Naive thymus-derived CD8-positive, alpha-beta T cell (primary cell): ENCODE results near the gene TMPRSS9. TPM values are rescaled to one million over a fixed set of nuclear protein-coding genes. Genes with fewer than 3 reads are reported as not detected.

ENCODE experiments used
- ATAC-seq, 2 donors: fragments of 150-1000 bp; cut with Tn5 transposase in 1 of 2; sonication (Bioruptor Pico), chemical (Tn5 transposase) in 1 of 2; 1 replicate in 1 of 2; 2 replicates in 1 of 2; pipeline ENCODE4 v1.10.0; 2021; ENCODE audit warnings: mild to moderate bottlenecking in 2 of 2, moderate library complexity in 2 of 2
- POLR2A ChIA-PET: fragments of 350-600 bp; sonication (Branson Sonifier 250); formaldehyde crosslinking; loops from one replicate; lab custom pipeline; 2021; ENCODE audit warnings: antibody characterized with exemption; lab: Charles Lee
- DNase-seq, 10 donors: peaks; one replicate each; pipeline versions ENCODE4 v3.0.0 to v3.0.0-alpha.2; 2020 to 2022
- H3K27ac Mint-ChIP-seq, 10 donors: one replicate each; pipeline ENCODE4 v1.8.0; 2020 to 2022; ENCODE audit warnings: mild to moderate bottlenecking in 10 of 10, mixed read lengths in 10 of 10, moderate library complexity in 4 of 10, inconsistent platforms in 1 of 10
- H3K27me3 Mint-ChIP-seq, 5 donors: one replicate each; pipeline ENCODE4 v1.8.0; 2021 to 2022; ENCODE audit warnings: mixed read lengths in 5 of 5
- H3K36me3 Mint-ChIP-seq, 3 donors: one replicate each; pipeline ENCODE4 v1.8.0; 2020 to 2022; ENCODE audit warnings: mixed read lengths in 3 of 3, mild to moderate bottlenecking in 2 of 3, inconsistent platforms in 1 of 3
- H3K4me1 Mint-ChIP-seq, 4 donors: one replicate each; pipeline ENCODE4 v1.8.0; 2021 to 2022; ENCODE audit warnings: mixed read lengths in 4 of 4
- H3K4me3 Mint-ChIP-seq, 10 donors: one replicate each; pipeline ENCODE4 v1.8.0; 2020 to 2022; ENCODE audit warnings: mild to moderate bottlenecking in 10 of 10, mixed read lengths in 10 of 10, moderate library complexity in 6 of 10, inconsistent platforms in 1 of 10
- H3K9me3 Mint-ChIP-seq, 9 donors: one replicate each; pipeline ENCODE4 v1.8.0; 2020 to 2022; ENCODE audit warnings: mixed read lengths in 9 of 9, mild to moderate bottlenecking in 3 of 9, inconsistent platforms in 1 of 9, moderate library complexity in 1 of 9
- polyA plus RNA-seq, 3 donors: library from polyadenylated mRNA; unstranded; fragments of 300-500 nt; fragmentation: Illumina TruSeq; gene quantifications; one replicate each; pipeline ENCODE4 v1.2.3, GENCODE V29; 2021
- total RNA-seq, 8 experiments: library from RNA in 2 of 8; stranded (reverse) in 2 of 8; gene quantifications; one replicate each; pipeline ENCODE4 v1.2.3 and lab custom pipeline; 2021 to 2026

TMPRSS9 gene
- total and polyA plus RNA-seq, 5 experiments from 2014 or later = not detected

- DNase-seq (no peak), ATAC-seq (no peak)
- Mint-ChIP-seq H3K27ac (peak overlapping the region; percentile 94 to 99 (median 98)), H3K36me3 (peaks cover under 1 to 9% (median 6%) of the 10 kb centered on the region in 3 donors), H3K27me3 (no peaks in the 10 kb centered on the region), H3K9me3 (no peaks in the 10 kb centered on the region), H3K4me3 (peak overlapping the region; percentile 50 to 100 (median 90)), H3K4me1 (peaks cover 42 to 77% (median 73%) of the 10 kb centered on the region in 4 donors)
- POLR2A ChIA-PET = interaction anchor here (0.7 to 3.7 kb wide), 7 partner anchors 12 to 290 kb away, joined by 3 to 27 read pairs (median 6); no protein-coding TSS in a partner anchor
These were observed 29.3 kb upstream of the TMPRSS9 start for GRCh38 chr19:2330632-2331284.

GRCh38 chr19:2331601-2332246, 28.3 kb upstream of the TMPRSS9 start:
- POLR2A ChIA-PET = interaction anchor here (0.5 to 3.7 kb wide), 11 partner anchors 10 to 1591 kb away, joined by 3 to 27 read pairs (median 5); partner anchors contain the start of genes PLEKHJ1 and TMPRSS9
- Mint-ChIP-seq H3K4me1 (peaks cover 44 to 78% (median 75%) of the 10 kb centered on the region in 4 donors), H3K27ac (peak overlapping the region; percentile 94 to 99 (median 98)), H3K36me3 (peaks cover 2 to 6% (median 3%) of the 10 kb centered on the region in 3 donors), H3K27me3 (no peaks in the 10 kb centered on the region), H3K9me3 (no peaks in the 10 kb centered on the region), H3K4me3 (peak overlapping the region; percentile 40 to 100 (median 82))
- ATAC-seq (peak; percentile 2), DNase-seq (no peak)

- Mint-ChIP-seq H3K4me1 (peaks cover 43 to 82% (median 69%) of the 10 kb centered on the region in 4 donors), H3K27ac (peak overlapping the region; percentile 94 to 99 (median 98)), H3K27me3 (no peaks in the 10 kb centered on the region), H3K4me3 (peak overlapping the region; percentile 58 to 95 (median 80)), H3K9me3 (no peaks in the 10 kb centered on the region), H3K36me3 (peaks cover 2 to 6% (median 4%) of the 10 kb centered on the region in 3 donors)
- ATAC-seq = peak; percentile 79 to 86
- peak; percentile 57 to 89 (median 74) for DNase-seq
- POLR2A ChIA-PET = interaction anchor here (0.6 to 3.7 kb wide), 13 partner anchors 11 to 178 kb away, joined by 3 to 27 read pairs (median 5); partner anchors contain the start of genes GADD45B, PLEKHJ1, TIMM13 and TMPRSS9
These were observed 27.6 kb upstream of the TMPRSS9 start for GRCh38 chr19:2332341-2333026.

GRCh38 chr19:2333027-2333806, 26.8 kb upstream of the TMPRSS9 start:
- DNase-seq (no peak), ATAC-seq (no peak)
- no peaks in the 10 kb centered on the region for H3K9me3 Mint-ChIP-seq
- H3K4me1 Mint-ChIP-seq = peaks cover 43 to 78% (median 66%) of the 10 kb centered on the region in 4 donors
- H3K4me3 Mint-ChIP-seq = peak overlapping the region; percentile 36 to 95 (median 57)
- H3K36me3 Mint-ChIP-seq = peaks cover 2 to 9% (median 6%) of the 10 kb centered on the region in 3 donors
- H3K27ac Mint-ChIP-seq = peak overlapping the region; percentile 75 to 99 (median 90)
- POLR2A ChIA-PET = interaction anchor here (0.6 to 2.2 kb wide), 7 partner anchors 48 to 143 kb away, joined by 3 to 8 read pairs (median 5); partner anchors contain the start of genes GADD45B and TIMM13
- H3K27me3 Mint-ChIP-seq = no peaks in the 10 kb centered on the region

- no peaks in the 10 kb centered on the region for H3K9me3 Mint-ChIP-seq
- peaks cover 41 to 74% (median 63%) of the 10 kb centered on the region in 4 donors for H3K4me1 Mint-ChIP-seq
- H3K36me3 Mint-ChIP-seq = peaks cover 0 to 8% (median 6%) of the 10 kb centered on the region in 3 donors
- peak overlapping the region; percentile 75 to 99 (median 90) for H3K27ac Mint-ChIP-seq
- peak overlapping the region; percentile 36 to 95 (median 57) for H3K4me3 Mint-ChIP-seq
- H3K27me3 Mint-ChIP-seq = no peaks in the 10 kb centered on the region
- POLR2A ChIA-PET = interaction anchor here (0.6 to 2.2 kb wide), 5 partner anchors 49 to 142 kb away, joined by 3 to 8 read pairs (median 4); partner anchors contain the start of gene GADD45B
- ATAC-seq (no peak), DNase-seq (no peak)
These were observed 26.3 kb upstream of the TMPRSS9 start for GRCh38 chr19:2333807-2334211.

- H3K4me1 Mint-ChIP-seq = peaks cover 36 to 67% (median 59%) of the 10 kb centered on the region in 4 donors
- POLR2A ChIA-PET = interaction anchor here (1.2 to 2.2 kb wide), 2 partner anchors 49 to 142 kb away, joined by 3 to 8 read pairs; partner anchors contain the start of gene GADD45B
- DNase-seq (no peak), ATAC-seq (no peak)
- peak overlapping the region in 9 of 10 donors; percentile 37 to 90 (median 72) for H3K27ac Mint-ChIP-seq
- peaks cover 0 to 8% (median 6%) of the 10 kb centered on the region in 3 donors for H3K36me3 Mint-ChIP-seq
- H3K9me3 Mint-ChIP-seq = no peaks in the 10 kb centered on the region
- peak overlapping the region in 2 of 10 donors; percentile 8 to 10 for H3K4me3 Mint-ChIP-seq
- H3K27me3 Mint-ChIP-seq = no peaks in the 10 kb centered on the region
These were observed 25.6 kb upstream of the TMPRSS9 start for GRCh38 chr19:2334426-2334825.

GRCh38 chr19:2334986-2335846, 24.8 kb upstream of the TMPRSS9 start:
- DNase-seq = peak in 3 of 10 donors; percentile 26 to 34 (median 27)

GRCh38 chr19:2335848-2336247, 24.2 kb upstream of the TMPRSS9 start:
- no peaks in the 10 kb centered on the region for H3K27me3 Mint-ChIP-seq
- DNase-seq (no peak), ATAC-seq (no peak)
- peak overlapping the region in 5 of 10 donors; percentile 11 to 43 (median 26) for H3K4me3 Mint-ChIP-seq
- POLR2A ChIA-PET = no interaction called here
- no peaks in the 10 kb centered on the region for H3K9me3 Mint-ChIP-seq
- peak overlapping the region; percentile 3 to 93 (median 80) for H3K27ac Mint-ChIP-seq
- peaks cover 0 to 8% (median 6%) of the 10 kb centered on the region in 3 donors for H3K36me3 Mint-ChIP-seq
- peaks cover 26 to 53% (median 46%) of the 10 kb centered on the region in 4 donors for H3K4me1 Mint-ChIP-seq

More at GRCh38 chr19:2334986-2335846, 24.8 kb upstream of the TMPRSS9 start:
- ATAC-seq = no peak
- Mint-ChIP-seq H3K27ac (peak overlapping the region; percentile 3 to 93 (median 80)), H3K4me3 (peak overlapping the region in 4 of 10 donors; percentile 11 to 43 (median 30)), H3K36me3 (peaks cover 0 to 8% (median 6%) of the 10 kb centered on the region in 3 donors), H3K4me1 (peaks cover 30 to 60% (median 52%) of the 10 kb centered on the region in 4 donors), H3K9me3 (no peaks in the 10 kb centered on the region), H3K27me3 (no peaks in the 10 kb centered on the region)
- POLR2A ChIA-PET = no interaction called here

- H3K9me3 Mint-ChIP-seq = no peaks in the 10 kb centered on the region
- no peaks in the 10 kb centered on the region for H3K27me3 Mint-ChIP-seq
- peaks cover 21 to 46% (median 37%) of the 10 kb centered on the region in 4 donors for H3K4me1 Mint-ChIP-seq
- DNase-seq = no peak
- H3K4me3 Mint-ChIP-seq = no peak overlapping the region
- ATAC-seq = no peak
- H3K36me3 Mint-ChIP-seq = peaks cover 0 to 11% (median 6%) of the 10 kb centered on the region in 3 donors
- H3K27ac Mint-ChIP-seq = peak overlapping the region in 7 of 10 donors; percentile 4 to 86 (median 62)
- POLR2A ChIA-PET = interaction anchor here (0.5 kb wide), 1 partner anchor 179 kb away, joined by 3 read pairs; no protein-coding TSS in a partner anchor
These were observed 23.3 kb upstream of the TMPRSS9 start for GRCh38 chr19:2336528-2337328.

GRCh38 chr19:2337329-2337707, 22.7 kb upstream of the TMPRSS9 start:
- ATAC-seq (no peak), DNase-seq (no peak)
- Mint-ChIP-seq H3K27ac (peak overlapping the region in 1 of 10 donors; percentile 75), H3K27me3 (no peaks in the 10 kb centered on the region), H3K4me1 (peaks cover 18 to 40% (median 31%) of the 10 kb centered on the region in 4 donors), H3K9me3 (no peaks in the 10 kb centered on the region), H3K4me3 (no peak overlapping the region), H3K36me3 (peaks cover 0 to 11% (median 6%) of the 10 kb centered on the region in 3 donors)
- POLR2A ChIA-PET = no interaction called here
